Measurements from ENCODE around the gene ECHS1.

The ECHS1 gene

DNA sequence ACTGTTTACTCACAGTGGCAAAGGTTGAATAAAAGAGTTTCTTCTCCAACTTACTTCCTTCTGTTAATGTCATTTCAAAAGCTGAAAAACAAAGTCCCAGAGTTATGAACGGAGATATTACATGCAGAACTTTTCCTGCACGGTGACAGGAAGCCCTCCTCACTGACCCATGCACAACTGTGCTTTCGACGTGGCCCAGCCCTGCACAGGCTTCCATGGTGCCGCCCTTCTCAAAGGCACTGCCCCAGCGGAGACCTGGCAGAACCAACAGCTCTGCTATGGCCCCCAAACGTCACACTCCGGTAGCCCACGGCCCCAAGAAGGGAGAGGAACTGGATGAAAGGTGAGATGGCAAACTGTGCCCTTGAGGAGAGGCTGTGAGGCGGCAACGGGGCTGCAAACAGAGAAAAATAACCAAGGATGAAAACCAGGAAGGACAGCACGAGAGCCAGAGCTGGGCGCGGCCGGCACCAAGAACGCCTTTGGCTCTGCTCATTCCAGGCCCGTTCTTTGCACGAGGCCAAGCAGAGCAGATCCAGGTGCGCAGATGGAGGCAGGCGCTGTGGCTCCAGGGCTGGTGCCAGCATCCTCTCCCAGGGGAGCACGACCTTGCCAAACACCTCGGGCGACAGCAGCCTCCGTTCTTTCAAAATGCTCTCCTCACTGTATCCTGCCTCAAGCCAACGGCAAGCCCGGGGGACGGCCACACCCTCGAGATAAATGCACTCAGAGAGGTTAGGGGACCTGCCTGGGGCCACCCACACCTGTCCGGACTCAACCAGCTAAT is 8.3 kb downstream of the ECHS1 start:
- no peak for DNase-seq
- intact Hi-C loops (cut with DNase I) = no loop called here

DNA sequence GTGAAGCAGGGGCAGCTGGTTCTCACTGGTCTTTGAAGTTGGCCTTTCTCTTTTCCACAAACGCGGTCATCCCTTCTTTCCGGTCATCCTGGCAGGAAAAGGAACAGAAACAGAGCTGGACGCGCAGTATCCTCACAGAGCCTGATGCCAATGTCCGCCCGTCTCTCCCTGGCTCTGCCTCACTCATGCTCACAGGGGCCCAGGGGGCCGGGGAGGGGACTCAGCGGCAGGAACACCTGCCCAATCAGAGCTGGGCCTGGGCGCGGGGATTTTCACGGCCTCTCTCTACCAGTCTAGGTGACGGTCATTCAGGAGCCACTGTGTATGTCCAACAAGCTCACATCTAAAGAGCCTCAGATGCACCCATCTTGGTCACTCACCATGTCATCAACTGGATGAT is 10.3 kb downstream of the ECHS1 start:
- intact Hi-C loops (cut with DNase I) = no loop called here
- DNase-seq = no peak

- intact Hi-C loops (cut with DNase I) = no loop called here
- no peak for DNase-seq
Observed at GRCh38 chr10:133361773-133362441, 11.2 kb downstream of the ECHS1 start.

- intact Hi-C loops (cut with DNase I) = no loop called here
- no peak for DNase-seq
Observed at GRCh38 chr10:133361227-133361626, 11.9 kb downstream of the ECHS1 start.

DNA sequence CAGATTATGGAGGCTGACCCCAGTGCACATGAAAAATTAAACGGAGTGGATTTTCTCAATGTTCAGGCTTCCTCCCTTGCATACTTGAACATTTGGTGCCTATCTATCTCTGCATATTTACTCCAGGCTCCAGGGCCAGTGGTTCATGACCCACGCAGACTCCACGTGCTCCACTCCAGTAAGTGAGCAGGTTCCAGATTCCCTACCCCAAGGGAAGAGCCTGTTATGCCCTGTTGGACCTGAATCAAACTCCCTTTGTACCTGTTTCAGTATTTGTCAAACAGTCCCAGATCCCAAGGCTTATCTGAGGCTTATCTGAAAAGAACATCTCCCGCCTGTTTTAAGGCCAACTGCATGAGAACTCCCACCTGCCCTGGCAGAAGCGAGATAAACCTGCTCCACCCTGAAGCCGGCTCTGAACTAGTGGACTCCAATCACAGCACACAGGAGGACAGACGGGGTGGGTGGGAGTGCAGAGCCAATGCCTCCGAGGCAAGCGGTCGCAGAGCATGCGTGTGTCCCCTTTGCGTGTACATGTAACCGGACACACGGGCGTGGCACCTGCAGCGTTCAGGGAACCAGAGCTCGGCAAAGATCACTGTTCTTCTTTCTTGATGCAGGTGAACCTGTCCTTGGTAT is 13.1 kb downstream of the ECHS1 start:
- intact Hi-C loops (cut with DNase I) = no loop called here
- DNase-seq = no peak

- intact Hi-C loops (cut with DNase I) = no loop called here
- DNase-seq = no peak
Observed at GRCh38 chr10:133359554-133359971, 13.6 kb downstream of the ECHS1 start.

DNA sequence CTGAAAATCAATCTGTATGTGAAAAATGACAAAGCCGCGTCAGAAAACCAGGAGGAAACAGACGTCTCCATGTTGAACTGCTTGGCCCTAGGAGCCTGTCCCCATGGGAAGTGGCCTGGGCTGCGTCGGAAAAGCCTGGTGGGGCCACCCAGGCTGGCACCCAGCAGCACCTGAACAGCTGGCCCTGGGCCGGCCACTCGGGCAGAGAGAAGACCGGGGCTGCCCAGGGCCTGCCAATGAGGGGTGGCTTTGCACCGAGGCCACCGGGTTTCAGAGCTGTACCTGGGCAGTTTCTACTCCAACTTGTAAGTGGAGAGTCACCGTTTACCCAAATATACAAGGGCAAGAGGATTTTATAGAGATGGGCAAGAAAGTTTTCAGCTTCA is 14.2 kb downstream of the ECHS1 start:
- no peak for DNase-seq

GRCh38 chr10:133358162-133358924 is 14.8 kb downstream of the ECHS1 start:
- peak in 1 of 42 donors; percentile 27 for DNase-seq

More for the DNA sequence above, 14.2 kb downstream of the ECHS1 start:
- intact Hi-C loops (cut with DNase I) = no loop called here

GRCh38 chr10:133357285-133358161 is 15.6 kb downstream of the ECHS1 start, which contains the start of gene FUOM:
Gene FUOM, minus strand, starts transcription at chr10:133358019. Its CDS starts 12 bp downstream, at chr10:133358007.
- peak in 8 of 42 donors; percentile 20 to 55 (median 34) for DNase-seq
- intact Hi-C loops (cut with DNase I) = no loop called here

More at GRCh38 chr10:133358162-133358924, 14.8 kb downstream of the ECHS1 start:
- intact Hi-C loops (cut with DNase I) = no loop called here

- intact Hi-C loops (cut with DNase I) = no loop called here
- no peak for DNase-seq
Observed at GRCh38 chr10:133356549-133357284, 16.4 kb downstream of the ECHS1 start.

DNA sequence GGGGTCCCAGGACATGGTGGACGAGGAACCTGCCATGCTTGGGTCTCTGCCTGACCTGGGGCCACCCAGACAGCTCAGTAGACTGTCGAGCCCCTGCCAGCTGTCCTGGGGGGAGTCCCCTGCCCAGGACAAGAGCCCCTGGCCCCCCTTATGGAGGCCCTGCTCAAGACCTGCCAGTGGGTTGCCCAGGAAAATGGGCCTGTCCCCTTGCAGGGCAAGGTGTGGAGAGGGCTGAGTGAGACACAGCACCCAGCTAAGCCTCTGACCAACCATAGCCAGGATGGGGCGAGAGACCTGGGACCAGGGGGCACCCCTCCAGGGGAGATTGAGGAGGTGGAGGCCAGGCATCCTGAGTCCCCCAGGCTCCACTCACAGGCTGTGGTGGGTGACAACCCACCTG is 17.2 kb downstream of the ECHS1 start:
- intact Hi-C loops (cut with DNase I) = no loop called here

GRCh38 chr10:133355266-133355665 is 17.9 kb downstream of the ECHS1 start:
- no peak for DNase-seq
- intact Hi-C loops (cut with DNase I) = no loop called here

More for the DNA sequence above, 17.2 kb downstream of the ECHS1 start:
- no peak for DNase-seq

- DNase-seq = no peak
- intact Hi-C loops (cut with DNase I) = no loop called here
Observed at GRCh38 chr10:133354672-133355240, 18.4 kb downstream of the ECHS1 start.

GRCh38 chr10:133353988-133354605 is 19.1 kb downstream of the ECHS1 start:
- DNase-seq = no peak
- intact Hi-C loops (cut with DNase I) = no loop called here

GRCh38 chr10:133353202-133353959 is 19.8 kb downstream of the ECHS1 start:
- no peak for DNase-seq
- intact Hi-C loops (cut with DNase I) = no loop called here
